HG02763 (cell line): Measurements from ENCODE around the gene KSR1.

Experiments
- ATAC-seq: cut with Tn5 transposase; IDR thresholded peaks from one replicate; pipeline ENCODE4 v1.9.1; 2021; ENCODE audit warnings: mild to moderate bottlenecking, moderate library complexity; ENCODE audit not compliant: unreplicated experiment

Gene KSR1

GRCh38 chr17:27603421-27603770 lies 147.1 kb downstream of the KSR1 start:
- ATAC-seq: no peak

GRCh38 chr17:27603880-27604794 lies 147.9 kb downstream of the KSR1 start:
- no peak for ATAC-seq

- no peak for ATAC-seq
These were observed 149.2 kb downstream of the KSR1 start for GRCh38 chr17:27605409-27605808.

GRCh38 chr17:27607521-27608091 lies 151.4 kb downstream of the KSR1 start:
- ATAC-seq: no peak

- ATAC-seq: no peak
These were observed 152.3 kb downstream of the KSR1 start for GRCh38 chr17:27608328-27609230.

GRCh38 chr17:27609611-27610303 lies 153.5 kb downstream of the KSR1 start:
- ATAC-seq: no peak

- no peak for ATAC-seq
These were observed 154.0 kb downstream of the KSR1 start for GRCh38 chr17:27610304-27610677.

- ATAC-seq: no peak
These were observed 156.0 kb downstream of the KSR1 start for GRCh38 chr17:27612160-27612770.

GRCh38 chr17:27613433-27613832 lies 157.2 kb downstream of the KSR1 start:
- ATAC-seq: no peak

- ATAC-seq: no peak
These were observed 158.9 kb downstream of the KSR1 start for GRCh38 chr17:27615121-27615520.

- ATAC-seq: no peak
These were observed 160.2 kb downstream of the KSR1 start for GRCh38 chr17:27616414-27616813.

- no peak for ATAC-seq
These were observed 162.2 kb downstream of the KSR1 start for GRCh38 chr17:27618417-27618816.

- no peak for ATAC-seq
These were observed 164.5 kb downstream of the KSR1 start for GRCh38 chr17:27620721-27621120.

GRCh38 chr17:27621536-27621935 lies 165.3 kb downstream of the KSR1 start:
- no peak for ATAC-seq

GRCh38 chr17:27621942-27622559 lies 165.8 kb downstream of the KSR1 start:
- no peak for ATAC-seq

- ATAC-seq: no peak
These were observed 166.7 kb downstream of the KSR1 start for GRCh38 chr17:27622986-27623385.

GRCh38 chr17:27623614-27624013 lies 167.4 kb downstream of the KSR1 start:
- no peak for ATAC-seq

GRCh38 chr17:27624539-27624938 lies 168.3 kb downstream of the KSR1 start:
- ATAC-seq: no peak

GRCh38 chr17:27625856-27626255 lies 169.6 kb downstream of the KSR1 start:
- ATAC-seq: no peak

GRCh38 chr17:27627514-27627913 lies 171.3 kb downstream of the KSR1 start:
- no peak for ATAC-seq
